WTC11 (cell line): ENCODE measurements around the gene SLCO2A1. TPM values are rescaled to one million over a fixed set of nuclear protein-coding genes. Genes with fewer than 3 reads are reported as not detected.

ENCODE experiments used
- ATAC-seq: fragments of 200-7000 bp; cut with Tn5 transposase; 2 replicates; pipeline ENCODE4 v1.10.0; 2021; ENCODE audit warnings: mild to moderate bottlenecking, moderate library complexity
- CTCF ChIA-PET: fragments of 300-600 bp; sonication (Branson Sonifier 250); formaldehyde crosslinking; loops from one replicate; lab custom pipeline; 2021; ENCODE audit warnings: antibody characterized with exemption; lab: Charles Lee
- POLR2A ChIA-PET: fragments of 350-600 bp; sonication (Branson Sonifier 250); formaldehyde crosslinking; loops from one replicate; lab custom pipeline; 2021; ENCODE audit warnings: antibody characterized with exemption; lab: Charles Lee
- DNase-seq: peaks from one replicate; pipeline ENCODE4 v3.0.0; 2021; ENCODE audit warnings: low spot score
- H3K27ac Mint-ChIP-seq: 2 replicates; pipeline ENCODE4 v1.8.0; 2021; ENCODE audit warnings: mixed read lengths
- H3K27me3 Mint-ChIP-seq: 2 replicates; pipeline ENCODE4 v1.8.0; 2021; ENCODE audit warnings: low read depth, mild to moderate bottlenecking, moderate library complexity, mixed read lengths
- H3K36me3 Mint-ChIP-seq: 2 replicates; pipeline ENCODE4 v1.8.0; 2021; ENCODE audit warnings: mixed read lengths
- H3K4me1 Mint-ChIP-seq: 2 replicates; pipeline ENCODE4 v1.8.0; 2022; ENCODE audit warnings: mixed read lengths
- H3K4me3 Mint-ChIP-seq: 2 replicates; pipeline ENCODE4 v1.8.0; 2021; ENCODE audit warnings: mild to moderate bottlenecking, moderate library complexity, mixed read lengths
- H3K9me3 Mint-ChIP-seq: 2 replicates; pipeline ENCODE4 v1.8.0; 2021; ENCODE audit warnings: mixed read lengths
- ARID4B ChIP-seq: sonication (generic); formaldehyde crosslinking; IDR thresholded peaks from 2 replicates; pipeline ENCODE4 v1.8.0; 2023; ENCODE audit warnings: missing genetic modification reagents, mild to moderate bottlenecking, borderline replicate concordance
- CBFB ChIP-seq: sonication (generic); formaldehyde crosslinking; IDR thresholded peaks from 2 replicates; pipeline ENCODE4 v1.8.1; 2022; ENCODE audit warnings: mild to moderate bottlenecking, low read depth, missing genetic modification reagents
- CTCF ChIP-seq: fragments of 200-600 bp; IDR thresholded peaks from 2 replicates; pipeline ENCODE4 v1.8.0; 2022; ENCODE audit warnings: antibody characterized with exemption
- E2F5 ChIP-seq: sonication (generic); formaldehyde crosslinking; IDR thresholded peaks from 2 replicates; pipeline ENCODE4 v1.8.1; 2022; ENCODE audit warnings: mild to moderate bottlenecking, moderate library complexity, missing genetic modification reagents
- ELF4 ChIP-seq: sonication (generic); formaldehyde crosslinking; IDR thresholded peaks from 2 replicates; pipeline ENCODE4 v1.8.1; 2022; ENCODE audit warnings: low read depth, mild to moderate bottlenecking, moderate library complexity, missing genetic modification reagents
- ETV6 ChIP-seq: sonication (generic); formaldehyde crosslinking; IDR thresholded peaks from 2 replicates; pipeline ENCODE4 v1.8.1; 2022; ENCODE audit warnings: mild to moderate bottlenecking, missing genetic modification reagents
- FOXP4 ChIP-seq: sonication (generic); formaldehyde crosslinking; IDR thresholded peaks from 2 replicates; pipeline ENCODE4 v1.8.0; 2022; ENCODE audit warnings: mild to moderate bottlenecking, missing genetic modification reagents
- HMGXB4 ChIP-seq: sonication (generic); formaldehyde crosslinking; IDR thresholded peaks from 2 replicates; pipeline ENCODE4 v1.8.1; 2023; ENCODE audit warnings: mild to moderate bottlenecking, moderate library complexity, missing genetic modification reagents
- MYBL2 ChIP-seq: sonication (generic); formaldehyde crosslinking; IDR thresholded peaks from 2 replicates; pipeline ENCODE4 v1.8.1; 2023; ENCODE audit warnings: mild to moderate bottlenecking, moderate library complexity, missing genetic modification reagents
- NFE2L1 ChIP-seq: sonication (generic); formaldehyde crosslinking; IDR thresholded peaks from 2 replicates; pipeline ENCODE4 v1.8.1; 2023; ENCODE audit warnings: missing genetic modification reagents
- PREB ChIP-seq: sonication (generic); formaldehyde crosslinking; IDR thresholded peaks from 2 replicates; pipeline ENCODE4 v1.8.1; 2022; ENCODE audit warnings: mild to moderate bottlenecking, missing genetic modification reagents, moderate library complexity, borderline replicate concordance
- TCF7 ChIP-seq: sonication (generic); formaldehyde crosslinking; IDR thresholded peaks from 2 replicates; pipeline ENCODE4 v1.8.0; 2022; ENCODE audit warnings: mild to moderate bottlenecking, low read depth, missing genetic modification reagents, moderate library complexity
- ZNF416 ChIP-seq: fragments of 250-450 bp; sonication (Bioruptor Pico); IDR thresholded peaks from 2 replicates; pipeline ENCODE4 v1.9.0; 2021; ENCODE audit warnings: mild to moderate bottlenecking, inconsistent platforms
- total RNA-seq: library from RNA; stranded (reverse); gene quantifications from 3 replicates; pipeline ENCODE4 v1.2.3, GENCODE V29; 2021

SLCO2A1 gene
- total RNA-seq, 1 experiment from 2014 or later: 3.3 TPM

GRCh38 chr3:133921592-133921991, 108.1 kb downstream of the SLCO2A1 start:
- ChIA-PET CTCF (no interaction called here), POLR2A (no interaction called here)
- Mint-ChIP-seq H3K27ac (no peak overlapping the region), H3K27me3 (no peaks in the 10 kb centered on the region; the same call in 1 of the 2 replicates), H3K4me3 (no peak overlapping the region), H3K9me3 (peaks cover 17% of the 10 kb centered on the region), H3K4me1 (peaks cover 4% of the 10 kb centered on the region; the same call in 1 of the 2 replicates), H3K36me3 (no peaks in the 10 kb centered on the region)
- DNase-seq (no peak), ATAC-seq (no peak)
- TF ChIP-seq ZNF416 (CRISPR knock-in tag): no peak
- no peak for TF ChIP-seq ARID4B (CRISPR knock-in tag)
- TF ChIP-seq E2F5 (CRISPR knock-in tag): no peak
- TF ChIP-seq ETV6 (CRISPR knock-in tag): no peak
- TF ChIP-seq CTCF: no peak
- no peak for TF ChIP-seq FOXP4 (CRISPR knock-in tag)
- TF ChIP-seq PREB (CRISPR knock-in tag): no peak
- no peak for TF ChIP-seq ELF4 (CRISPR knock-in tag)
- TF ChIP-seq TCF7 (CRISPR knock-in tag): no peak
- TF ChIP-seq CBFB (CRISPR knock-in tag): no peak
- no peak for TF ChIP-seq MYBL2 (CRISPR knock-in tag)

- Mint-ChIP-seq H3K9me3 (peaks cover 17% of the 10 kb centered on the region), H3K4me3 (no peak overlapping the region), H3K27me3 (no peaks in the 10 kb centered on the region), H3K27ac (no peak overlapping the region), H3K4me1 (no peaks in the 10 kb centered on the region), H3K36me3 (no peaks in the 10 kb centered on the region)
- ChIA-PET POLR2A (no interaction called here), CTCF (no interaction called here)
- DNase-seq (no peak), ATAC-seq (no peak)
- no peak for TF ChIP-seq NFE2L1
- no peak for TF ChIP-seq ARID4B (CRISPR knock-in tag)
- TF ChIP-seq HMGXB4 (CRISPR knock-in tag): no peak
These were observed 112.6 kb downstream of the SLCO2A1 start for GRCh38 chr3:133917144-133917543.
